ENCODE data around the gene MARCOL. TPM values are rescaled to one million over a fixed set of nuclear protein-coding genes. Genes with fewer than 3 reads are reported as not detected.

MARCOL gene
- total RNA-seq, 1 experiment from 2014 or later, result not detected

- H3K36me3 Mint-ChIP-seq, result no peaks in the 10 kb centered on the region
- no peak for ATAC-seq
Observed at GRCh38 chr5:148208226-148208625, 30.1 kb upstream of the MARCOL start.

More at GRCh38 chr5:148208226-148208625, 30.1 kb upstream of the MARCOL start:
- no peak overlapping the region for H3K4me3 Mint-ChIP-seq
- TF ChIP-seq HMGXB4 (CRISPR knock-in tag; IDR thresholded peaks at IDR 0.05) (no peak), SOX15 (CRISPR knock-in tag; IDR thresholded peaks at IDR 0.05) (no peak), STAT6 (CRISPR knock-in tag; conservative IDR thresholded peaks at IDR 0.05; ENCODE audit: low read depth) (no peak), ZNF512 (CRISPR knock-in tag; IDR thresholded peaks at IDR 0.05; ENCODE audit: borderline replicate concordance) (no peak), FOXJ3 (CRISPR knock-in tag; IDR thresholded peaks at IDR 0.05; ENCODE audit: borderline replicate concordance) (no peak), ATF6 (CRISPR knock-in tag; IDR thresholded peaks at IDR 0.05) (no peak), RORB (CRISPR knock-in tag; IDR thresholded peaks at IDR 0.05) (no peak), CBFB (CRISPR knock-in tag; IDR thresholded peaks at IDR 0.05; ENCODE audit: low read depth) (no peak)
- TF ChIP-seq, protein P1, sequence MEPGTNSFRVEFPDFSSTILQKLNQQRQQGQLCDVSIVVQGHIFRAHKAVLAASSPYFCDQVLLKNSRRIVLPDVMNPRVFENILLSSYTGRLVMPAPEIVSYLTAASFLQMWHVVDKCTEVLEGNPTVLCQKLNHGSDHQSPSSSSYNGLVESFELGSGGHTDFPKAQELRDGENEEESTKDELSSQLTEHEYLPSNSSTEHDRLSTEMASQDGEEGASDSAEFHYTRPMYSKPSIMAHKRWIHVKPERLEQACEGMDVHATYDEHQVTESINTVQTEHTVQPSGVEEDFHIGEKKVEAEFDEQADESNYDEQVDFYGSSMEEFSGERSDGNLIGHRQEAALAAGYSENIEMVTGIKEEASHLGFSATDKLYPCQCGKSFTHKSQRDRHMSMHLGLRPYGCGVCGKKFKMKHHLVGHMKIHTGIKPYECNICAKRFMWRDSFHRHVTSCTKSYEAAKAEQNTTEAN (CRISPR knock-in tag; IDR thresholded peaks at IDR 0.05), result no peak
- TF ChIP-seq, protein P2, sequence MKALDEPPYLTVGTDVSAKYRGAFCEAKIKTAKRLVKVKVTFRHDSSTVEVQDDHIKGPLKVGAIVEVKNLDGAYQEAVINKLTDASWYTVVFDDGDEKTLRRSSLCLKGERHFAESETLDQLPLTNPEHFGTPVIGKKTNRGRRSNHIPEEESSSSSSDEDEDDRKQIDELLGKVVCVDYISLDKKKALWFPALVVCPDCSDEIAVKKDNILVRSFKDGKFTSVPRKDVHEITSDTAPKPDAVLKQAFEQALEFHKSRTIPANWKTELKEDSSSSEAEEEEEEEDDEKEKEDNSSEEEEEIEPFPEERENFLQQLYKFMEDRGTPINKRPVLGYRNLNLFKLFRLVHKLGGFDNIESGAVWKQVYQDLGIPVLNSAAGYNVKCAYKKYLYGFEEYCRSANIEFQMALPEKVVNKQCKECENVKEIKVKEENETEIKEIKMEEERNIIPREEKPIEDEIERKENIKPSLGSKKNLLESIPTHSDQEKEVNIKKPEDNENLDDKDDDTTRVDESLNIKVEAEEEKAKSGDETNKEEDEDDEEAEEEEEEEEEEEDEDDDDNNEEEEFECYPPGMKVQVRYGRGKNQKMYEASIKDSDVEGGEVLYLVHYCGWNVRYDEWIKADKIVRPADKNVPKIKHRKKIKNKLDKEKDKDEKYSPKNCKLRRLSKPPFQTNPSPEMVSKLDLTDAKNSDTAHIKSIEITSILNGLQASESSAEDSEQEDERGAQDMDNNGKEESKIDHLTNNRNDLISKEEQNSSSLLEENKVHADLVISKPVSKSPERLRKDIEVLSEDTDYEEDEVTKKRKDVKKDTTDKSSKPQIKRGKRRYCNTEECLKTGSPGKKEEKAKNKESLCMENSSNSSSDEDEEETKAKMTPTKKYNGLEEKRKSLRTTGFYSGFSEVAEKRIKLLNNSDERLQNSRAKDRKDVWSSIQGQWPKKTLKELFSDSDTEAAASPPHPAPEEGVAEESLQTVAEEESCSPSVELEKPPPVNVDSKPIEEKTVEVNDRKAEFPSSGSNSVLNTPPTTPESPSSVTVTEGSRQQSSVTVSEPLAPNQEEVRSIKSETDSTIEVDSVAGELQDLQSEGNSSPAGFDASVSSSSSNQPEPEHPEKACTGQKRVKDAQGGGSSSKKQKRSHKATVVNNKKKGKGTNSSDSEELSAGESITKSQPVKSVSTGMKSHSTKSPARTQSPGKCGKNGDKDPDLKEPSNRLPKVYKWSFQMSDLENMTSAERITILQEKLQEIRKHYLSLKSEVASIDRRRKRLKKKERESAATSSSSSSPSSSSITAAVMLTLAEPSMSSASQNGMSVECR (CRISPR knock-in tag; IDR thresholded peaks at IDR 0.05; ENCODE audit: borderline replicate concordance), result no peak
- H3K27me3 Mint-ChIP-seq (ENCODE audit: low read depth), result no peaks in the 10 kb centered on the region
- no peak overlapping the region for H3K27ac Mint-ChIP-seq
- POLR2A ChIA-PET, result no interaction called here
- no peak for DNase-seq (ENCODE audit: low spot score)
- no peaks in the 10 kb centered on the region for H3K4me1 Mint-ChIP-seq
- no peaks in the 10 kb centered on the region for H3K9me3 Mint-ChIP-seq
- CTCF ChIA-PET, result interaction anchor here (1.6 kb wide), 1 partner anchor 90 kb away, joined by 5 read pairs; no protein-coding TSS in a partner anchor

Data from WTC11 (cell line).